Fibroblast of pulmonary artery (primary cell): ENCODE measurements around the gene LCK.

Experiments used
- DNase-seq: peaks from one replicate; pipeline ENCODE4 v3.0.0-alpha.2; 2010; ENCODE audit warnings: low read depth
- H3K4me3 ChIP-seq: replicated peaks from 2 replicates; pipeline ENCODE4 v1.5.1; 2011; ENCODE audit warnings: low read depth, mild to moderate bottlenecking, control low read depth, low read length, moderate library complexity
- TF ChIP-seq, protein P1 (sequence below): IDR thresholded peaks from 2 replicates; pipeline ENCODE4 v1.5.1; 2011; ENCODE audit warnings: mild to moderate bottlenecking, control low read depth, low read length, inconsistent platforms; ENCODE audit errors: missing control alignments

The LCK gene

DNA sequence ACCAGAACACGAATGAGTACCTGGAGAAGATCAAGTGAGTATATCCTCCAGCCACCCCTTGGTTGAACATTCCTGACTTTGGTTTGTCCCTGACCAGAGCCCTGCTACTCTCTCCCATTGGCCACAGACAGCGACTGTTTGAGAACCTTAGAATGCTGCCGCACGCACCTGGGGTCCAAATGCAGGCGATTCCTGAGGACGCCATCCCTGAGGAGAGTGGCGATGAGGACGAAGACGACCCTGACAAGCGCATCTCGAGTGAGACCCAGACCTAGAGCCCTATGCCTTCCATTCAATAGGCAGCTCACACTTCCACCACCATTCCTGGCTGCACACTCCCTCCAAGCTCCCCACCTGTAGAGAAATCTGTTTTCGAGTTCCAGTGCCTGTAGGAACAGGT, 80.5 kb downstream of the LCK start:
- no peak for DNase-seq
- no peak overlapping the region for H3K4me3 ChIP-seq
- TF ChIP-seq, protein P1, sequence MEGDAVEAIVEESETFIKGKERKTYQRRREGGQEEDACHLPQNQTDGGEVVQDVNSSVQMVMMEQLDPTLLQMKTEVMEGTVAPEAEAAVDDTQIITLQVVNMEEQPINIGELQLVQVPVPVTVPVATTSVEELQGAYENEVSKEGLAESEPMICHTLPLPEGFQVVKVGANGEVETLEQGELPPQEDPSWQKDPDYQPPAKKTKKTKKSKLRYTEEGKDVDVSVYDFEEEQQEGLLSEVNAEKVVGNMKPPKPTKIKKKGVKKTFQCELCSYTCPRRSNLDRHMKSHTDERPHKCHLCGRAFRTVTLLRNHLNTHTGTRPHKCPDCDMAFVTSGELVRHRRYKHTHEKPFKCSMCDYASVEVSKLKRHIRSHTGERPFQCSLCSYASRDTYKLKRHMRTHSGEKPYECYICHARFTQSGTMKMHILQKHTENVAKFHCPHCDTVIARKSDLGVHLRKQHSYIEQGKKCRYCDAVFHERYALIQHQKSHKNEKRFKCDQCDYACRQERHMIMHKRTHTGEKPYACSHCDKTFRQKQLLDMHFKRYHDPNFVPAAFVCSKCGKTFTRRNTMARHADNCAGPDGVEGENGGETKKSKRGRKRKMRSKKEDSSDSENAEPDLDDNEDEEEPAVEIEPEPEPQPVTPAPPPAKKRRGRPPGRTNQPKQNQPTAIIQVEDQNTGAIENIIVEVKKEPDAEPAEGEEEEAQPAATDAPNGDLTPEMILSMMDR = no peak

DNA sequence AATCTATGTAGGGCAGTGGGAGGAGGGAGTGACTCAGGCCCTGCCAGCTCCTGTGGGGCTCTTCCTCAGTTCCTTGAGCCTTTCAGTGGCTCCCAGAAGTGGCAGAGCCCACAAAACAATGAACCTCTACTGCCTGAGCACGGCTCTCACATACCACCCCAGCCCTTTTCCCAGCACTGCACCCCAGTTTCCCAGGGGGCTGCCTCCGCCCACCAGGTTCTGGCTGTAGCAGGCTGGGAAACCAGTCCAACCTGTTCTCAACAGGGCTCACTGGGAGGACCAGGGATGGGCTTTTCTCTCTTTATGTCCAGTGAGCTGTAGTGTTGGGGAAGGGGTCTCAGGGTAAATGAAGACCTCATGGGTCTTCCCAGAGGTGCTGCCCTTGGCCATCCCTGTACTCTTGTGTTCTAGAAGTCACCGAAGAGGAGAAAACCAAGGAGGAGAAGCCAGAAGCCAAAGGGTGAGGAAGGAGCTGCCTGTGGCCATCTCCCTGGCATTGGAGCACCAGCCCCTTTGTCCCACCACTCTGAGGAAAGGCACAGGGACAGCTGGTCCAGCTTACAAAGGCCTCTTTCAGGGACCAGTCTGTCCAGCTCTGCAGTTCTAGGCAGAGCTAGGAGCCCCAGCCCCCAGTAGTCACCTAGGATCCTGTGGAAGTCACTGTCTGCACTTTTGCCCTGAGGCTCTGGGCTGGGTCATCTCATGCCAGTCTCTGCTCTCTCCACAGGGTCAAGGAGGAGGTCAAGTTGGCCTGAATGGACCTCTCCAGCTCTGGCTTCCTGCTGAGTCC, 81.4 kb downstream of the LCK start:
- no peak overlapping the region for H3K4me3 ChIP-seq
- TF ChIP-seq, protein P1 = no peak
- DNase-seq = no peak

DNA sequence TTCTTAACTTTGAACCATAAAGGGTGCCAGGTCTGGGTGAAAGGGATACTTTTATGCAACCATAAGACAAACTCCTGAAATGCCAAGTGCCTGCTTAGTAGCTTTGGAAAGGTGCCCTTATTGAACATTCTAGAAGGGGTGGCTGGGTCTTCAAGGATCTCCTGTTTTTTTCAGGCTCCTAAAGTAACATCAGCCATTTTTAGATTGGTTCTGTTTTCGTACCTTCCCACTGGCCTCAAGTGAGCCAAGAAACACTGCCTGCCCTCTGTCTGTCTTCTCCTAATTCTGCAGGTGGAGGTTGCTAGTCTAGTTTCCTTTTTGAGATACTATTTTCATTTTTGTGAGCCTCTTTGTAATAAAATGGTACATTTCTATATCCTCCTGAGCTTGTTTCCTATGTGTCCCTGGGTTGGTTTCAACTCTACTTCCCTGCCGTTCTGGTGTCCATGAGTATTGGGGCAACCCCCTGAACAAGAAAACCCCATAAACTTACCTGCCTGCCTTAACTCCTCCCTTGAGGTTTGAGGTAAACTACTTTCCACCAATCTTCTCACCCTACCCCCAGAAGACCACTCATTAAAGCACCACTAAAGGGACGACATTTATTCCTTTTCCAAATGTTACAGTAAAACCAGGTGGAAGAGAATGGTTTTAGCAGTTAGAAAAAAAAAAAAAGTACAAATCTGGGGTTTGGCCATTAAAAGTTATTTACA, 82.3 kb downstream of the LCK start:
- peak overlapping the region; percentile 79 for H3K4me3 ChIP-seq
- DNase-seq = no peak
- TF ChIP-seq, protein P1 = no peak

DNA sequence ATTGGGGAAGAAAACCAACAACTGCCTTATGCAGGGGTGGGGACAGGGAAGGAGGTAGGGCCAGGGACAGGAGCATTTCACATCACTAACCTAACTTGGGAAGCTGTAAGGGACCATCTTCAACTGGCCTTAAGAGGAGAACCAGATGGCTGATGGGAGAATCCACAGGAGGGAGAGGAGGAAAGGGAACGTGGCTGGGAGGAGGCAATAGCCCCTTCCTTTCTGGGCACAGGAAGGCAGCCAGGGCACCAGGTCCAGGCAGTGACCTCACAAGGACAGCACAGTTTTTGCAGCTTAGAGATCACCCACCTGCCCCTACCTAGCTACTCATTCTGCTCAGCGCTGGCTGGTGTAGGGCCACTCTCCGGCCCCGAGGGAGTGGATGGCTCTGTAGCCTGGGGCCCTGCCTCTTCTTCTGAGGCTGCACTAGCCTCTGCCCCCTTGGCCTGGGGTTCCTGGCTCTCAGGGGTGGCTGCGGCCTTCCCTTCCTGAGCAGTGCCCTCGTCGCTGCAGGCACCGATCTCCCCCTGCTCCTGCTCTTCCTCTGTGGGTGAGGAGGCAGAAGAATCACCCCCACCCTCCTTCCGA, 83.3 kb downstream of the LCK start:
- no peak for DNase-seq
- H3K4me3 ChIP-seq = peak overlapping the region; percentile 79
- TF ChIP-seq, protein P1 = no peak

DNA sequence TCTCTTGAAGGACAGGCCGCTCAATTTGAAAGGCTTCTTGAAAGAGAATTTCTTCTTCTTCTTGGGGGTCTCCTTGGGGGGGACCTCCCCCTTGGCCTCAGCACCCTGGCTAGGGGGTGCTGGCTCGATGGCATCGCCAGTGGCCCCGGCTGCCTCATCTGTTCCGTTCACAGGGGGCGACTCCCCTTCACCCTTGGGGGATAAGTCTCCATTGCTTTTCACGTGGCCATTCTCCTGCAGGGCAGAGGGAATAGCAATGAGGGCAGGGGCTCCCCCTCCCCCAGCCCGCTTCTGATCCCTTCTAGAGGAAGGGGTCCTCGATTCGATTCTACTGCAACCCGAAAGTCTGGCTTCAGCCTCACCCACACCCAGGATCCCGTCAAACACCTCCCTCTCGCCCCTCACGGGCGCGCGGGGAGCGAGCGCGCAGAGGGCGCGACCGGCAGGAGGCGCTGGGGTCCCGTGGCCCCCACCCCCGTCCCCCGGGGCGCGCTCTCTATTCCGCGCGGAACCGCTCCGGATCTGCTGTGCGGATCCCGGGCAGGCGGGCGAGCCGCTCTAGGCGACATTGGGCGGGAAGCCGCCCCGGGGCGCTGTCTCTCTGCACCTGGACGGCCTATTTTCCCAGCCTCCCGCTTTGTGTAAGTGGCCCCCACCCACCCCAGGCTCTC, 83.9 kb downstream of the LCK start:
- TF ChIP-seq, protein P1 = peak; percentile 45
- H3K4me3 ChIP-seq = peak overlapping the region; percentile 79
- peak; percentile 49 for DNase-seq

DNA sequence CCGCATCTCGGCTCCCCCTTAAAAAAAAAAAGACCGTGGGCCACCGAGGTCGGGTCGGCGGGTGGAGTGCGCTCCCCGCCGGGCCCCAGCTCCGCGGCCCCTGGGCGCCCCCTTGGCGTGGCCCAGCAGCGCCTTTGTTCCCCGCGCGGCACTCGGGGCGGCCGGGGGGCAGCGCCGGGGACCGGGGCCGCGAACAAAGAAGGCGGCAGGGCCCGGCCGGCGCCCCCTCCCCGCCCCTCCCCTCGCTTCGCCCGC, 84.4 kb downstream of the LCK start:
- H3K4me3 ChIP-seq = peak overlapping the region; percentile 79
- no peak for DNase-seq
- TF ChIP-seq, protein P1 = no peak
